Ovary (tissue), 9 donors: ENCODE data around the gene BCAM. TPM values are rescaled to one million over a fixed set of nuclear protein-coding genes. Genes with fewer than 3 reads are reported as not detected.
"Not testable (repeated sequence)": the region's sequence is repeated elsewhere in the genome, so short reads cannot be mapped to it uniquely, and the experiment has no call there.

ENCODE experiments used
- DNase-seq, 5 donors: peaks; one replicate each; pipeline ENCODE4 v3.0.0-alpha.2; 2019 to 2020
- H3K27ac ChIP-seq, 2 donors: fragments of 200-600 bp; one replicate each; pipeline versions ENCODE4 v1.5.1 to v1.8.0; 2019 to 2022
- H3K27me3 ChIP-seq: fragments of 200-600 bp; one replicate; pipeline ENCODE4 v1.8.0; 2022
- H3K36me3 ChIP-seq: fragments of 200-600 bp; sonication (generic); one replicate; pipeline ENCODE4 v1.5.1; 2019
- H3K4me1 ChIP-seq: one replicate; pipeline ENCODE4 v1.8.1; 2013; ENCODE audit warnings: mild to moderate bottlenecking, moderate library complexity; ENCODE audit not compliant: insufficient read depth
- H3K4me3 ChIP-seq: fragments of 200-600 bp; sonication (generic); one replicate; pipeline ENCODE4 v1.5.1; 2017
- H3K9me3 ChIP-seq, 2 donors: fragments of 200-600 bp in 1 of 2; sonication (generic) in 1 of 2; one replicate each; pipeline versions ENCODE4 v1.5.1 to v1.8.1; 2013 to 2019; ENCODE audit warnings: mild to moderate bottlenecking in 1 of 2, moderate library complexity in 1 of 2
- CTCF ChIP-seq, 3 donors: fragments of 450-650 bp in 2 of 3; fragments of 200-600 bp in 1 of 3; IDR thresholded peaks; one replicate each; pipeline versions ENCODE4 v1.5.1 to v1.8.0; 2016 to 2022; ENCODE audit warnings: antibody characterized with exemption in 3 of 3, mild to moderate bottlenecking in 1 of 3
- EP300 ChIP-seq: sonication (generic); formaldehyde crosslinking; IDR thresholded peaks from one replicate; pipeline ENCODE4 v1.6.1; 2017; ENCODE audit warnings: antibody characterized with exemption
- POLR2A ChIP-seq: fragments of 450-650 bp; IDR thresholded peaks from one replicate; pipeline ENCODE4 v1.6.1; 2017; ENCODE audit warnings: antibody characterized with exemption, mild to moderate bottlenecking, moderate library complexity
- WGBS, 3 donors: extraction: QIAGEN DNeasy Blood & Tissue Kit in 1 of 3; methylation state at CpG; one replicate each; pipeline versions ENCODE4 v1.1.5 to v1.1.7; 2013 to 2017; 5-methylcytosine and 5-hydroxymethylcytosine counted together
- intact Hi-C, 4 donors: fragments of 100-400 bp; cut with DNase I; formaldehyde crosslinking; loops; one replicate each; pipeline versions ENCODE4 v1.11.0 to v1.15.1; 2022 to 2023
- polyA plus RNA-seq, 2 donors: library from polyadenylated mRNA; stranded (reverse); fragments of 200-250 nt in 1 of 2; fragments of 350-450 nt in 1 of 2; fragmentation: Illumina TruSeq in 1 of 2; extraction: RNeasy Lipid Tissue Mini Kit (QIAGEN cat#74804) in 1 of 2; gene quantifications; one replicate each; pipeline ENCODE4 v1.2.3, GENCODE V29; 2013 to 2014
- total RNA-seq, 7 donors: library from RNA; depleted of rRNA in 2 of 7; stranded (reverse); fragments of >200 nt in 2 of 7; fragmentation: NEBNext Ultra II Directional in 3 of 7; extraction: Animal tissue kit (Norgen Biotek cat#: 25700) in 3 of 7; gene quantifications; one replicate each; pipeline versions ENCODE4 v1.1.0 to v1.2.4, GENCODE V29; 2016 to 2023
- donor health status: DM: no; HTN: no; CAD: no; lungs with moderate emphysema.
- donor health status: DM: no; HTN: no; CAD: no.
- donor health status: Bipolar disorder and iron deficiency.
- donor health status: DM: yes; HTN: yes; CAD: no.
- donor health status: DM: no; HTN: no; CAD: no.
- donor health status: DM: yes; HTN: yes; CAD: no.

The BCAM gene
- total and polyA plus RNA-seq, 9 donors, result 9.7 to 419 (median 62.0) TPM

- intact Hi-C loops, result no loop called here
- peaks cover 9% of the 10 kb centered on the region for H3K4me1 ChIP-seq
- H3K36me3 ChIP-seq, result no peaks in the 10 kb centered on the region
- DNase-seq, result no peak
- WGBS, 3 donors, result 52 to 53% (median 53%) methylated on average over 11 of the region's 11 CpGs
- H3K4me3 ChIP-seq, result no peak overlapping the region
- TF ChIP-seq CTCF (IDR thresholded peaks at IDR 0.05), result no peak
- no peak for TF ChIP-seq POLR2A
- TF ChIP-seq EP300, result no peak
- H3K27me3 ChIP-seq, result no peaks in the 10 kb centered on the region
- no peak overlapping the region for H3K27ac ChIP-seq
- H3K9me3 ChIP-seq, result no peaks in the 10 kb centered on the region
These were observed 13.3 kb downstream of the BCAM start for GRCh38 chr19:44822177-44822576.

- peaks cover 9% of the 10 kb centered on the region for H3K4me1 ChIP-seq
These were observed 13.9 kb downstream of the BCAM start for GRCh38 chr19:44822670-44823372.

GRCh38 chr19:44823373-44823698 is 14.4 kb downstream of the BCAM start:
- 54 to 63% (median 61%) methylated on average over 4 of the region's 4 CpGs for WGBS, 3 donors
- peaks cover 9% of the 10 kb centered on the region for H3K4me1 ChIP-seq
- TF ChIP-seq EP300 (no peak), CTCF (IDR thresholded peaks at IDR 0.05) (no peak), POLR2A (no peak)
- intact Hi-C loops, result no loop called here
- H3K36me3 ChIP-seq, result no peaks in the 10 kb centered on the region
- no peak for DNase-seq
- no peak overlapping the region for H3K27ac ChIP-seq
- H3K4me3 ChIP-seq, result no peak overlapping the region
- H3K27me3 ChIP-seq, result no peaks in the 10 kb centered on the region
- H3K9me3 ChIP-seq, result no peaks in the 10 kb centered on the region

More at GRCh38 chr19:44822670-44823372, 13.9 kb downstream of the BCAM start:
- Histone ChIP-seq H3K9me3 (no peaks in the 10 kb centered on the region), H3K36me3 (no peaks in the 10 kb centered on the region), H3K27me3 (no peaks in the 10 kb centered on the region), H3K27ac (no peak overlapping the region), H3K4me3 (no peak overlapping the region)
- intact Hi-C loops, result no loop called here
- TF ChIP-seq EP300, result no peak
- TF ChIP-seq POLR2A, result no peak
- TF ChIP-seq CTCF (IDR thresholded peaks at IDR 0.05), result no peak
- DNase-seq, result no peak
- 68 to 74% (median 68%) methylated on average over 10 of the region's 10 CpGs for WGBS, 3 donors

GRCh38 chr19:44824761-44825160 is 15.9 kb downstream of the BCAM start:
- H3K27ac ChIP-seq, result no peak overlapping the region
- H3K4me1 ChIP-seq, result peaks cover 9% of the 10 kb centered on the region
- 87 to 93% (median 87%) methylated on average over 4 of the region's 4 CpGs for WGBS, 3 donors
- intact Hi-C loops, result no loop called here
- no peak overlapping the region for H3K4me3 ChIP-seq
- TF ChIP-seq EP300 (no peak), CTCF (IDR thresholded peaks at IDR 0.05) (no peak), POLR2A (no peak)
- H3K27me3 ChIP-seq, result no peaks in the 10 kb centered on the region
- no peak for DNase-seq
- no peaks in the 10 kb centered on the region for H3K36me3 ChIP-seq
- H3K9me3 ChIP-seq, result no peaks in the 10 kb centered on the region

GRCh38 chr19:44832875-44833274 is 24.0 kb downstream of the BCAM start:
- H3K9me3 ChIP-seq, H3K27ac ChIP-seq, DNase-seq, H3K4me3 ChIP-seq, H3K27me3 ChIP-seq, H3K36me3 ChIP-seq, intact Hi-C loops, H3K4me1 ChIP-seq: not testable (repeated sequence)
- 49 to 67% (median 64%) methylated on average over 6 of the region's 6 CpGs for WGBS, 3 donors

GRCh38 chr19:44834399-44834798 is 25.5 kb downstream of the BCAM start:
- DNase-seq, H3K4me1 ChIP-seq, H3K27ac ChIP-seq, intact Hi-C loops, H3K4me3 ChIP-seq, H3K36me3 ChIP-seq, H3K9me3 ChIP-seq, H3K27me3 ChIP-seq: not testable (repeated sequence)
- 82 to 87% (median 86%) methylated on average over 8 of the region's 8 CpGs for WGBS, 3 donors
